HG02763 (cell line): ENCODE results near the gene GSTT2B.
"Not testable (repeated sequence)": the region's sequence is repeated elsewhere in the genome, so short reads cannot be mapped to it uniquely, and the experiment has no call there.

Source experiments
- ATAC-seq: cut with Tn5 transposase; IDR thresholded peaks from one replicate; pipeline ENCODE4 v1.9.1; 2021; ENCODE audit warnings: mild to moderate bottlenecking, moderate library complexity; ENCODE audit not compliant: unreplicated experiment

Gene GSTT2B

GRCh38 chr22:23949764-23950163 is 11.2 kb downstream of the GSTT2B start:
- not testable (repeated sequence) for ATAC-seq

- not testable (repeated sequence) for ATAC-seq
These were observed 13.6 kb downstream of the GSTT2B start for GRCh38 chr22:23947391-23947790.

GRCh38 chr22:23940166-23940565 is 20.8 kb downstream of the GSTT2B start:
- ATAC-seq = not testable (repeated sequence)

GRCh38 chr22:23939017-23939357 is 22.0 kb downstream of the GSTT2B start:
- no peak for ATAC-seq

GRCh38 chr22:23938328-23939016 is 22.5 kb downstream of the GSTT2B start:
- ATAC-seq = no peak

GRCh38 chr22:23926561-23926960 is 34.4 kb downstream of the GSTT2B start:
- ATAC-seq = no peak

GRCh38 chr22:23925020-23925606 is 35.9 kb downstream of the GSTT2B start:
- no peak for ATAC-seq

- ATAC-seq = no peak
These were observed 38.1 kb downstream of the GSTT2B start for GRCh38 chr22:23922921-23923320.

- not testable (repeated sequence) for ATAC-seq
These were observed 39.3 kb downstream of the GSTT2B start for GRCh38 chr22:23921586-23922201.

- not testable (repeated sequence) for ATAC-seq
These were observed 40.8 kb downstream of the GSTT2B start for GRCh38 chr22:23920267-23920611.

- no peak for ATAC-seq
These were observed 45.7 kb downstream of the GSTT2B start for GRCh38 chr22:23915290-23915689.

- ATAC-seq = peak; percentile 97
These were observed 47.2 kb downstream of the GSTT2B start for GRCh38 chr22:23913661-23914353.

GRCh38 chr22:23913306-23913660 is 47.7 kb downstream of the GSTT2B start:
- ATAC-seq = no peak

GRCh38 chr22:23912293-23912903 is 48.6 kb downstream of the GSTT2B start:
- no peak for ATAC-seq

- ATAC-seq = no peak
These were observed 49.5 kb downstream of the GSTT2B start for GRCh38 chr22:23911318-23911980.

- ATAC-seq = no peak
These were observed 50.4 kb downstream of the GSTT2B start for GRCh38 chr22:23910496-23911190.

- no peak for ATAC-seq
These were observed 51.6 kb downstream of the GSTT2B start for GRCh38 chr22:23909296-23909898.

- no peak for ATAC-seq
These were observed 52.3 kb downstream of the GSTT2B start for GRCh38 chr22:23908587-23909205.

GRCh38 chr22:23907423-23907822 is 53.6 kb downstream of the GSTT2B start:
- not testable (repeated sequence) for ATAC-seq
